Kidney (tissue), 14 donors: ENCODE measurements around the gene HBZ. TPM values are rescaled to one million over a fixed set of nuclear protein-coding genes. Genes with fewer than 3 reads are reported as not detected.

Experiments used
- DNase-seq, 5 donors: peaks; one replicate each; pipeline ENCODE4 v3.0.0-alpha.2; 2013 to 2020
- FAIRE-seq: peaks from 2 replicates; lab custom pipeline; 2012; peaks lifted over from hg19 to GRCh38; lab: Jason Lieb, UNC
- H3K27ac ChIP-seq, 2 donors: one replicate each; pipeline ENCODE4 v1.7.0; 2013; ENCODE audit warnings: low read depth in 2 of 2, low read length in 2 of 2, inconsistent platforms in 1 of 2
- H3K27me3 ChIP-seq: one replicate; pipeline ENCODE4 v1.7.1; 2013; ENCODE audit warnings: low read length, inconsistent platforms; ENCODE audit not compliant: control insufficient read depth, insufficient read depth
- H3K36me3 ChIP-seq, 3 donors: one replicate each; pipeline versions ENCODE4 v1.7.0 to v1.7.1; 2013; ENCODE audit warnings: low read length in 3 of 3, control low read depth in 1 of 3, inconsistent platforms in 1 of 3; ENCODE audit not compliant: insufficient read depth in 3 of 3, control insufficient read depth in 2 of 3
- H3K4me1 ChIP-seq, 3 donors: one replicate each; pipeline versions ENCODE4 v1.7.0 to v1.7.1; 2013; ENCODE audit warnings: low read length in 3 of 3, inconsistent platforms in 1 of 3, low read depth in 1 of 3; ENCODE audit not compliant: control insufficient read depth in 2 of 3, insufficient read depth in 2 of 3
- H3K4me3 ChIP-seq, 3 donors: one replicate each; pipeline versions ENCODE4 v1.7.0 to v1.8.1; 2013; ENCODE audit warnings: low read length in 3 of 3, control low read depth in 1 of 3, inconsistent platforms in 1 of 3
- H3K9ac ChIP-seq, 3 donors: one replicate each; pipeline versions ENCODE4 v1.7.0 to v1.7.1; 2013; ENCODE audit warnings: low read length in 3 of 3, control low read depth in 1 of 3, inconsistent platforms in 1 of 3
- H3K9me3 ChIP-seq, 3 donors: one replicate each; pipeline versions ENCODE4 v1.7.0 to v1.7.1; 2013; ENCODE audit warnings: low read length in 3 of 3, control low read depth in 1 of 3, inconsistent platforms in 1 of 3; ENCODE audit not compliant: control insufficient read depth in 2 of 3, insufficient read depth in 1 of 3
- intact Hi-C: fragments of 100-400 bp; cut with DNase I; formaldehyde crosslinking; loops from one replicate; pipeline ENCODE4 v1.11.1; 2022
- polyA plus RNA-seq: library from polyadenylated mRNA; stranded (reverse); fragments of 350-450 nt; fragmentation: Illumina TruSeq; extraction: RNeasy Lipid Tissue Mini Kit (QIAGEN cat#74804); gene quantifications from one replicate; pipeline ENCODE4 v1.2.3, GENCODE V29; 2014; ENCODE audit warnings: low read depth, low replicate concordance; ENCODE audit not compliant: insufficient read depth
- total RNA-seq: library from RNA; stranded (reverse); fragmentation: NEBNext Ultra II Directional; extraction: Animal tissue kit (Norgen Biotek cat#: 25700); gene quantifications from one replicate; pipeline ENCODE4 v1.2.1, GENCODE V29; 2021
- TF ChIP-seq, protein P1 (sequence below): IDR thresholded peaks from 3 replicates; pipeline ENCODE4 v1.5.1; 2012; ENCODE audit warnings: mild to moderate bottlenecking, moderate library complexity, borderline replicate concordance; ENCODE audit not compliant: insufficient read depth; ENCODE audit errors: extremely low read depth
- donor health status: control.
- donor health status: control.
- donor health status: control.
- donor health status: control.
- donor health status: control.
- donor health status: DM: yes; HTN: yes; CAD: no.
- donor health status: Normal renal cell carcinoma (clear cell type).

The HBZ gene
- total and polyA plus RNA-seq, 2 donors from 2014 or later: not detected

DNA sequence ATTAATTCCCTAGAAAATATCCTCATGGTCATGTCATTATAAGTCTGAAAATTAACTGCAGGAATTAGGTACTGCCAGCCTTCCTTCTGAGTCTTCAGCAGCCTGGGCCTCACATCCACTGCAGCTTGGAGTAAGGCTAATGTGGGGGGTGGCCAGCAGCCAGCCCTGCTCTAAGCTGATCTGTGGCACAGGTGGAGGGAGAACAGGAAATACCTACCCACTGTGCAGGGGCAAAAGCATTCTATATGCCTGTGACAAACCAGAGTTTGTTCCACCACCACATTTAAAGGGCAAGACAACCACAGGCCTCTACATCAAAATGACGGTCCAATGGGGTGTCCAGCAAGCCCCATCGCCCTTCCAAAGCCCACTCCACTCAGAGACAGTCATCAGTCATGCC, 23.4 kb upstream of the HBZ start:
- Histone ChIP-seq H3K4me1 (no peaks in the 10 kb centered on the region), H3K36me3 (peaks cover 0 to 3% (median 0%) of the 10 kb centered on the region in 3 donors), H3K27ac (no peak overlapping the region), H3K9ac (no peak overlapping the region), H3K27me3 (no peaks in the 10 kb centered on the region), H3K4me3 (no peak overlapping the region), H3K9me3 (no peaks in the 10 kb centered on the region)
- FAIRE-seq: no peak
- intact Hi-C loops: no loop called here
- TF ChIP-seq, protein P1, sequence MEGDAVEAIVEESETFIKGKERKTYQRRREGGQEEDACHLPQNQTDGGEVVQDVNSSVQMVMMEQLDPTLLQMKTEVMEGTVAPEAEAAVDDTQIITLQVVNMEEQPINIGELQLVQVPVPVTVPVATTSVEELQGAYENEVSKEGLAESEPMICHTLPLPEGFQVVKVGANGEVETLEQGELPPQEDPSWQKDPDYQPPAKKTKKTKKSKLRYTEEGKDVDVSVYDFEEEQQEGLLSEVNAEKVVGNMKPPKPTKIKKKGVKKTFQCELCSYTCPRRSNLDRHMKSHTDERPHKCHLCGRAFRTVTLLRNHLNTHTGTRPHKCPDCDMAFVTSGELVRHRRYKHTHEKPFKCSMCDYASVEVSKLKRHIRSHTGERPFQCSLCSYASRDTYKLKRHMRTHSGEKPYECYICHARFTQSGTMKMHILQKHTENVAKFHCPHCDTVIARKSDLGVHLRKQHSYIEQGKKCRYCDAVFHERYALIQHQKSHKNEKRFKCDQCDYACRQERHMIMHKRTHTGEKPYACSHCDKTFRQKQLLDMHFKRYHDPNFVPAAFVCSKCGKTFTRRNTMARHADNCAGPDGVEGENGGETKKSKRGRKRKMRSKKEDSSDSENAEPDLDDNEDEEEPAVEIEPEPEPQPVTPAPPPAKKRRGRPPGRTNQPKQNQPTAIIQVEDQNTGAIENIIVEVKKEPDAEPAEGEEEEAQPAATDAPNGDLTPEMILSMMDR: no peak
- DNase-seq: no peak

DNA sequence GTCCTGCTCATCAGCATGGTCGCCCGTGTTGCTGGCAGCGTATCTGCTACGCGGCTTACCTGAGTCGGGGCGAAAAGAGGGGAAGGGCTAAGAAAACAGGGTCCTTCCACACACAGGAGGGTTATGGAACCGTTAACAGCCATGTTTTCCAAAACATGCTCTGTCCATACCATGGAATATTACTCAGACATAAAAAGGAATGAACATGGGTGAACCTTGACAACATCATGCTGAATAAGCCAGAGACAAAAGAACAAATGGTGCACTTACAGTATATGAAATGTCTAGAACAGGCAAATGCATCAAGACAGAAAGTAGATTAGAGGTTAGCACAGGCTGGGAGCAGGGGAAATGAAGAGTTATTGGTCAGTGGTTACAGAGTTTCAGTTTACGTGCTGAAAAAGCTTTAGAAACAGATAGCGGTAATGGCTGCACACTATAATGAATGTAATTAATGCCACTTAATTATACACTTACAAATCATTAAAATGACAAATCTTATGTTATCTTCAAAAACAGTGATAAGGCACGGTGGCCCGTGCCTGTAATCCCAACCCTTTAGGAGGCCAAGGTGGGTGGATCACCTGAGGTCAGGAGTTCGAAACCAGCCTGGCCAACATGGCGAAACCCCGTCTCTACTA, 21.8 kb upstream of the HBZ start:
- no peak for FAIRE-seq
- TF ChIP-seq, protein P1: no peak

DNA sequence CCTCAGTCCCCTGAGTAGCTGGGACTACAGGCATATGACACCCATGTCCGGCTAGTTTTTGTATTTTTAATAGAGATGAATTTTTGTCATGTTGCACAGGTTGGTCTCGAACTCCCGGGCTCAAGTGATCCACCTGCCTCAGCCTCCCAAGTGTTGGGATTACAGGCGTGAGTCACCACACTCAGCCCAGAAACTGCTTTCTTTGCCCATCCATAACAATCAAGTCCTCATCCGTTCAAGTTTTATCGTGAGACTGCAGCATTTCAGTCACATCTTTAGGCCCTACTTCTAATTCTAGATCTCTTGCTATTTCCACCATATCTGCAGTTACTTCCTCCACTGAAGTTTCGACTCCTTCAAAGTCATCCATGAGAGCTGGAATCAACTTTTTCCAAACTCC, 20.3 kb upstream of the HBZ start:
- no peaks in the 10 kb centered on the region for H3K27me3 ChIP-seq
- H3K27ac ChIP-seq: no peak overlapping the region
- no peak overlapping the region for H3K9ac ChIP-seq
- no peaks in the 10 kb centered on the region for H3K4me1 ChIP-seq
- H3K36me3 ChIP-seq: no peaks in the 10 kb centered on the region
- TF ChIP-seq, protein P1: no peak
- H3K9me3 ChIP-seq: no peaks in the 10 kb centered on the region
- no peak overlapping the region for H3K4me3 ChIP-seq
- no peak for DNase-seq
- intact Hi-C loops: no loop called here
- no peak for FAIRE-seq

More for the DNA sequence above, 21.8 kb upstream of the HBZ start:
- DNase-seq: no peak
- Histone ChIP-seq H3K36me3 (no peaks in the 10 kb centered on the region), H3K4me3 (no peak overlapping the region), H3K27ac (no peak overlapping the region), H3K4me1 (no peaks in the 10 kb centered on the region), H3K9ac (no peak overlapping the region), H3K27me3 (no peaks in the 10 kb centered on the region), H3K9me3 (no peaks in the 10 kb centered on the region)
- intact Hi-C loops: no loop called here

DNA sequence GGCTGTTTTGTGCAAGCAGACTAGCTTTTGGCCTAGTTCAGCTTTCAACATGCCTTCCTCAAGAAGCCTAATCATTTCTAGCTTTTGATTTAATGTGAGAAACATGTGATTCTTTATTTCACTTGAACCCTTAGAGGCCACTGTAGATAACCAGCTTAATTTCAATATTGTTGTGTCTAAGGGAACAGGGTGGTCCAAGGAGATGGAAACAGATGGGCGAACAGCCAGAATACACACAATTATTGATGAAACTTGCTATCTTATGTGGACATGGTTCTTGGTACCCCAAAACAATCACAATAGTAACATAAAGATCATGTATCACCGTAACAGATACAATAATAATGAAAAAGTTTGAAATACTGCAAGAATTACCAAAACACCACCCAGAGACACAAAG, 18.7 kb upstream of the HBZ start:
- Histone ChIP-seq H3K9ac (no peak overlapping the region), H3K36me3 (no peaks in the 10 kb centered on the region), H3K4me3 (no peak overlapping the region), H3K27me3 (no peaks in the 10 kb centered on the region), H3K9me3 (no peaks in the 10 kb centered on the region), H3K27ac (no peak overlapping the region), H3K4me1 (peaks cover 0 to 2% (median 0%) of the 10 kb centered on the region in 3 donors)
- intact Hi-C loops: no loop called here
- FAIRE-seq: no peak
- DNase-seq: no peak
- TF ChIP-seq, protein P1: no peak
